ENCODE data around the gene CPD. TPM values are rescaled to one million over a fixed set of nuclear protein-coding genes. Genes with fewer than 3 reads are reported as not detected.
"Not testable (repeated sequence)": the region's sequence is repeated elsewhere in the genome, so short reads cannot be mapped to it uniquely, and the experiment has no call there.

The CPD gene
- total RNA-seq, 1 donor from 2014 or later: 164 TPM

- DNase-seq (ENCODE audit: low read depth in 2 of 2): no peak
Measured at GRCh38 chr17:30382345-30382744, 3.6 kb downstream of the CPD start.

GRCh38 chr17:30388321-30389179, 9.8 kb downstream of the CPD start:
- DNase-seq (ENCODE audit: low read depth in 2 of 2): no peak

GRCh38 chr17:30389756-30390300, 11.1 kb downstream of the CPD start:
- DNase-seq (ENCODE audit: low read depth in 2 of 2): no peak

- no peak for DNase-seq (ENCODE audit: low read depth in 2 of 2)
Measured at GRCh38 chr17:30391534-30391933, 12.8 kb downstream of the CPD start.

GRCh38 chr17:30393491-30393890, 14.8 kb downstream of the CPD start:
- DNase-seq (ENCODE audit: low read depth in 2 of 2): no peak

- no peak for DNase-seq (ENCODE audit: low read depth in 2 of 2)
Measured at GRCh38 chr17:30393911-30394867, 15.5 kb downstream of the CPD start.

- DNase-seq (ENCODE audit: low read depth in 2 of 2): no peak
Measured at GRCh38 chr17:30395398-30396022, 16.8 kb downstream of the CPD start.

GRCh38 chr17:30396129-30396528, 17.4 kb downstream of the CPD start:
- no peak for DNase-seq (ENCODE audit: low read depth in 2 of 2)

- DNase-seq (ENCODE audit: low read depth in 2 of 2): no peak
Measured at GRCh38 chr17:30396612-30397011, 17.9 kb downstream of the CPD start.

- DNase-seq (ENCODE audit: low read depth in 2 of 2): no peak
Measured at GRCh38 chr17:30398328-30399041, 19.8 kb downstream of the CPD start.

- no peak for DNase-seq (ENCODE audit: low read depth in 2 of 2)
Measured at GRCh38 chr17:30401097-30401496, 22.4 kb downstream of the CPD start.

GRCh38 chr17:30405161-30405560, 26.4 kb downstream of the CPD start:
- no peak for DNase-seq (ENCODE audit: low read depth in 2 of 2)

- DNase-seq (ENCODE audit: low read depth in 2 of 2): not testable (repeated sequence)
Measured at GRCh38 chr17:30410627-30411026, 31.9 kb downstream of the CPD start.

- not testable (repeated sequence) for DNase-seq (ENCODE audit: low read depth in 2 of 2)
Measured at GRCh38 chr17:30412008-30412496, 33.3 kb downstream of the CPD start.

GRCh38 chr17:30413109-30413508, 34.4 kb downstream of the CPD start:
- peak in 1 of 2 donors; percentile 48 for DNase-seq (ENCODE audit: low read depth in 2 of 2)

- no peak for DNase-seq (ENCODE audit: low read depth in 2 of 2)
Measured at GRCh38 chr17:30414486-30414885, 35.8 kb downstream of the CPD start.

- no peak for DNase-seq (ENCODE audit: low read depth in 2 of 2)
Measured at GRCh38 chr17:30415491-30415890, 36.8 kb downstream of the CPD start.

GRCh38 chr17:30418070-30418469, 39.3 kb downstream of the CPD start:
- DNase-seq (ENCODE audit: low read depth in 2 of 2): not testable (repeated sequence)

GRCh38 chr17:30421592-30421991, 42.9 kb downstream of the CPD start:
- no peak for DNase-seq (ENCODE audit: low read depth in 2 of 2)

GRCh38 chr17:30422171-30422570, 43.4 kb downstream of the CPD start:
- no peak for DNase-seq (ENCODE audit: low read depth in 2 of 2)

GRCh38 chr17:30424471-30424870, 45.7 kb downstream of the CPD start:
- no peak for DNase-seq (ENCODE audit: low read depth in 2 of 2)

Data from lung microvascular endothelial cell (primary cell).